OCI-LY1 (cell line): Measurements from ENCODE around the gene ATP11A.

ENCODE experiments used
- EZH2 ChIP-seq: fragments of 200-600 bp; sonication (generic), shearing (Covaris generic); IDR thresholded peaks from 2 replicates; pipeline ENCODE4 v1.8.0; 2017; ENCODE audit warnings: borderline replicate concordance, mixed run types, mild to moderate bottlenecking, antibody characterized with exemption, low read length, moderate library complexity, mixed read lengths
- TF ChIP-seq, protein P1 (sequence below): fragments of 200-600 bp; sonication (generic), shearing (Covaris generic); IDR thresholded peaks from 2 replicates; pipeline ENCODE4 v1.5.1; 2017; ENCODE audit warnings: mild to moderate bottlenecking, antibody characterized with exemption, low read length, moderate library complexity, mixed read lengths

DNA sequence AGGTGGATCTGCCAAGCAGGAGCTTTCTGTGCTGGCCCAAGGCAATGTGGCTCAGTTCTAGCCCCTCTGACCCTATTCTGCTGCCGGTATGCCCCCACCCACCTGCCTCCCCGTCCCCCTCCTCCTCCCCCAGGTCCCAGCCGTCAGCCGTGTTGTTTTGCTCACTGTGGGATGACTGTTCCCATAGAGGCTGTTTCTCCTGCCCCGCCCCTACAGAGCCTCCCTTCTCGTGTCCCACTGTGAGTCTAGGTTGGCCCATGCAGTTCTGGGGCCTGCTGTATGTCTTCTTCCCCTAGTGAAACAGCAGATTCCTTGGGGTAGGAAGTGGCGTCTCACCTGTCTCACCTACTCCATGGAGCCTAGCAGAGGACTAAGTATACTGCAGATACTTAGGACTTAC, 48.8 kb downstream of the ATP11A start:
- TF ChIP-seq, protein P1, sequence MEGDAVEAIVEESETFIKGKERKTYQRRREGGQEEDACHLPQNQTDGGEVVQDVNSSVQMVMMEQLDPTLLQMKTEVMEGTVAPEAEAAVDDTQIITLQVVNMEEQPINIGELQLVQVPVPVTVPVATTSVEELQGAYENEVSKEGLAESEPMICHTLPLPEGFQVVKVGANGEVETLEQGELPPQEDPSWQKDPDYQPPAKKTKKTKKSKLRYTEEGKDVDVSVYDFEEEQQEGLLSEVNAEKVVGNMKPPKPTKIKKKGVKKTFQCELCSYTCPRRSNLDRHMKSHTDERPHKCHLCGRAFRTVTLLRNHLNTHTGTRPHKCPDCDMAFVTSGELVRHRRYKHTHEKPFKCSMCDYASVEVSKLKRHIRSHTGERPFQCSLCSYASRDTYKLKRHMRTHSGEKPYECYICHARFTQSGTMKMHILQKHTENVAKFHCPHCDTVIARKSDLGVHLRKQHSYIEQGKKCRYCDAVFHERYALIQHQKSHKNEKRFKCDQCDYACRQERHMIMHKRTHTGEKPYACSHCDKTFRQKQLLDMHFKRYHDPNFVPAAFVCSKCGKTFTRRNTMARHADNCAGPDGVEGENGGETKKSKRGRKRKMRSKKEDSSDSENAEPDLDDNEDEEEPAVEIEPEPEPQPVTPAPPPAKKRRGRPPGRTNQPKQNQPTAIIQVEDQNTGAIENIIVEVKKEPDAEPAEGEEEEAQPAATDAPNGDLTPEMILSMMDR: no peak
- no peak for TF ChIP-seq EZH2
